Measurements from ENCODE around the gene HDAC10.

The HDAC10 gene

GRCh38 chr22:50245214-50246072, 5.6 kb downstream of the HDAC10 start:
- no peak for DNase-seq
- peaks cover 9% of the 10 kb centered on the region for H3K36me3 ChIP-seq (replicated peaks)
- H3K27ac ChIP-seq: peak overlapping the region; percentile 89
- H3K4me3 ChIP-seq (ENCODE audit: low read depth, low read length): peak overlapping the region; percentile 97
- in situ Hi-C loops (cut with HindIII; ENCODE audit: low pct_ligation_motif_present, low sequenced_read_pairs): no loop called here
- no peaks in the 10 kb centered on the region for H3K27me3 ChIP-seq (replicated peaks)
- no peak for TF ChIP-seq CTCF (IDR thresholded peaks at IDR 0.05; ENCODE audit: low read depth, low read length, missing control alignments)

GRCh38 chr22:50244420-50245213, 6.4 kb downstream of the HDAC10 start, which contains the start of gene TUBGCP6:
Gene TUBGCP6 (minus strand): TSS chr22:50245023. CDS start chr22:50244459, 564 bp downstream.
- Histone ChIP-seq H3K36me3 (replicated peaks) (peaks cover 9% of the 10 kb centered on the region), H3K27ac (peak within 1 kb of the TSS; percentile 89), H3K4me3 (ENCODE audit: low read depth, low read length) (peak within 1 kb of the TSS; percentile 97), H3K27me3 (replicated peaks) (no peaks in the 10 kb centered on the region)
- in situ Hi-C loops (cut with HindIII; ENCODE audit: low pct_ligation_motif_present, low sequenced_read_pairs): no loop called here
- peak; percentile 56 for TF ChIP-seq CTCF (IDR thresholded peaks at IDR 0.05; ENCODE audit: low read depth, low read length, missing control alignments)
- DNase-seq: peak; percentile 88

- H3K27me3 ChIP-seq (replicated peaks): no peaks in the 10 kb centered on the region
- no peak for TF ChIP-seq CTCF (IDR thresholded peaks at IDR 0.05; ENCODE audit: low read depth, low read length, missing control alignments)
- H3K27ac ChIP-seq: peak overlapping the region; percentile 89
- in situ Hi-C loops (cut with HindIII; ENCODE audit: low pct_ligation_motif_present, low sequenced_read_pairs): no loop called here
- peak overlapping the region; percentile 97 for H3K4me3 ChIP-seq (ENCODE audit: low read depth, low read length)
- no peak for DNase-seq
- peaks cover 9% of the 10 kb centered on the region for H3K36me3 ChIP-seq (replicated peaks)
Measured at GRCh38 chr22:50243685-50244419, 7.2 kb downstream of the HDAC10 start.

GRCh38 chr22:50242406-50242949, 8.6 kb downstream of the HDAC10 start:
- no peak for DNase-seq
- H3K27ac ChIP-seq: no peak overlapping the region
- in situ Hi-C loops (cut with HindIII; ENCODE audit: low pct_ligation_motif_present, low sequenced_read_pairs): no loop called here
- TF ChIP-seq CTCF (IDR thresholded peaks at IDR 0.05; ENCODE audit: low read depth, low read length, missing control alignments): no peak
- no peaks in the 10 kb centered on the region for H3K27me3 ChIP-seq (replicated peaks)
- peak overlapping the region; percentile 33 for H3K4me3 ChIP-seq (ENCODE audit: low read depth, low read length)
- peaks cover 9% of the 10 kb centered on the region for H3K36me3 ChIP-seq (replicated peaks)

DNA sequence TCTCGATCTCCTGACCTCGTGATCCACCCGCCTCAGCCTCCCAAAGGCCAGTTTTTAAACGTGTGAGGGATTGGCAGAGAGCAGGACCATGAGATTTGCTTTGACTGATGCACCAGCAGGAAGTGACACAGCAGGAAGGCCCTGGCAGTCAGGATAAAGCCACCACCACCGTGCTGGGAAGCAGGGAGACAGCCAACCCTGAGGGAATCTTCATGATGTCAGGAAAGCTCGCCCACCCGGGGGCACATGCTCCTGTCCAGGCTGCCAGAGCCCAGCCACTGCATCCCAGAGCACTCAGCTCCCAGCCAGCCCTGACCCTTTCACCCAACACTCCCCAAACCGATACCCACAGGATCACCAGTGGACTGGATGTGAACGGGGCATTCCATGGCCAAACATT, 12.3 kb downstream of the HDAC10 start:
- in situ Hi-C loops (cut with HindIII; ENCODE audit: low pct_ligation_motif_present, low sequenced_read_pairs): no loop called here
- H3K27me3 ChIP-seq (replicated peaks): no peaks in the 10 kb centered on the region
- no peak for DNase-seq
- H3K36me3 ChIP-seq (replicated peaks): peaks cover 4% of the 10 kb centered on the region
- TF ChIP-seq CTCF (IDR thresholded peaks at IDR 0.05; ENCODE audit: low read depth, low read length, missing control alignments): no peak
- no peak overlapping the region for H3K27ac ChIP-seq
- H3K4me3 ChIP-seq (ENCODE audit: low read depth, low read length): no peak overlapping the region
